ENCODE data around the gene PODN.

Gene PODN

DNA sequence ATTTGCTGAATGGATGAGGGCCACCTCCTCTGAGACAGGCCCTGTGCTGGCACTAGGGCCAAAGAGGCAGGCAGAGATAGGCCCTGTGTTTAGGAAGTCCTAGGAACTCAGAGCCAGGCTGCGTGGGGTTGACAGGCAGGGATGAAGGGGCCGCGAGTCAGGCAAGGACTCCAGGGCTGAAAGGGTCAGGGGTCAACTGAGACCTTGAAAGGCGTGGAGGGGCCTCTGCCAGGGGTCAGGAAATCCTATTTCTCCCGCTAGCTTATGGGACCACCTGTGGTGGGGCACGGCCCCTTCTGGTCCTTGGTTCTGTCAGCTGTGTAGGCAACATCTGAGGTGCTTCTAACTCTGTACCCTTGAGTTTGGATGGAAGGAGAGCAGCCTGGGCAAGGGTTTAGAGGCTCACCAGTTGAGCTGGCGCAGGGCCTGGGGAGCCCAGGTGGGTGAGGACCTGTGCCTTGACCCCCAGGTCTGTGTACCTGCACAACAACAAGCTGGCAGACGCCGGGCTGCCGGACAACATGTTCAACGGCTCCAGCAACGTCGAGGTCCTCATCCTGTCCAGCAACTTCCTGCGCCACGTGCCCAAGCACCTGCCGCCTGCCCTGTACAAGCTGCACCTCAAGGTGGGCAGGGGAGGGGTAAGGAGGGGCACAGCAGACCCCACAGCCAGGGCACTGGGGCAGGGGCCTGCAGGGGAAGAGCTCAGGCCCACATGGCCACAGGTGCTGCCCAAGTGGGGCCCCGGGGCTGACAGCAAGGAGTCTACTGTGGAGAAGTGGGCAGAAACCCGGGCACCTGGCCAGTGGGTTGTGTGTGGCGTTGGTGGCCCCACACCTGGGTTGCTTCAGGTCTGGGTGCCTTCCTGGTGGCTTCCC is 14.9 kb downstream of the PODN start:
- DNase-seq (ENCODE audit: low spot score) = peak; percentile 70

GRCh38 chr1:53077599-53077965 is 15.6 kb downstream of the PODN start:
- no peak for TF ChIP-seq CTCF (IDR thresholded peaks at IDR 0.05)
- no peak for DNase-seq (ENCODE audit: low spot score)
- no peak overlapping the region for H3K4me3 ChIP-seq
- H3K27ac ChIP-seq = no peak overlapping the region

More for the DNA sequence above, 14.9 kb downstream of the PODN start:
- TF ChIP-seq CTCF (IDR thresholded peaks at IDR 0.05) = no peak
- Histone ChIP-seq H3K27ac (no peak overlapping the region), H3K4me3 (no peak overlapping the region)

- TF ChIP-seq CTCF (IDR thresholded peaks at IDR 0.05) = no peak
- DNase-seq (ENCODE audit: low spot score) = no peak
- no peak overlapping the region for H3K4me3 ChIP-seq
- H3K27ac ChIP-seq = no peak overlapping the region
Observed at GRCh38 chr1:53078333-53079101, 16.5 kb downstream of the PODN start.

- H3K27ac ChIP-seq = no peak overlapping the region
- DNase-seq (ENCODE audit: low spot score) = no peak
- H3K4me3 ChIP-seq = no peak overlapping the region
- TF ChIP-seq CTCF (IDR thresholded peaks at IDR 0.05) = no peak
Observed at GRCh38 chr1:53079251-53079650, 17.2 kb downstream of the PODN start.

DNA sequence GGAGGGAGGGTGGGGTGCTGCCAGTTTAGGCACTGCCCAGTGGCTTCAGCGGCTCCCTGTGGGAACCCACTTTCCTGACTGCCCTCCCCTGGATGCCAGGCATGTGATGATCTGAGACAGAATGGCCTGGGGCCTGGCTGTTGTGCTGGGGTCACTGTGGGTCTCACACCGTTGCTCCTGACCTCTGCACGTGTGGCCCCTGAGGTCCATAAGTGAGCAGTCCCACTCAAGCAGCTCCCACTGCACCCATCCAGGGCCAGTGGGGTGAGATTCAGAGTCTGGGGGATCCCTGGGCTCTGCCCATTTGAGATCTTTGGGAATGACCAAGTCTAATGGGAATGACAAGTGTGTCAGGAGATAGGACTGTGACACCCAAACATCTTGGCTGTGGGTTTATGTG is 18.0 kb downstream of the PODN start:
- H3K4me3 ChIP-seq = no peak overlapping the region
- TF ChIP-seq CTCF (IDR thresholded peaks at IDR 0.05) = no peak
- H3K27ac ChIP-seq = no peak overlapping the region
- no peak for DNase-seq (ENCODE audit: low spot score)

GRCh38 chr1:53080769-53081168 is 18.8 kb downstream of the PODN start:
- H3K27ac ChIP-seq = no peak overlapping the region
- TF ChIP-seq CTCF (IDR thresholded peaks at IDR 0.05) = no peak
- no peak overlapping the region for H3K4me3 ChIP-seq
- no peak for DNase-seq (ENCODE audit: low spot score)
